Type B pancreatic cell (in vitro differentiated cells): ENCODE measurements around the gene COL13A1. TPM values are rescaled to one million over a fixed set of nuclear protein-coding genes. Genes with fewer than 3 reads are reported as not detected.

ENCODE experiments used
- DNase-seq: peaks from one replicate; pipeline ENCODE4 v3.0.0; 2021; ENCODE audit warnings: mixed read lengths; ENCODE audit not compliant: unreplicated experiment; ENCODE audit errors: extremely low spot score
- H3K27ac Mint-ChIP-seq: 2 replicates; pipeline ENCODE4 v1.8.0; 2021; ENCODE audit warnings: mild to moderate bottlenecking, mixed read lengths
- H3K27me3 Mint-ChIP-seq: 2 replicates; pipeline ENCODE4 v1.8.0; 2021; ENCODE audit warnings: mixed read lengths
- H3K36me3 Mint-ChIP-seq: 2 replicates; pipeline ENCODE4 v1.8.0; 2021; ENCODE audit warnings: mixed read lengths
- H3K4me1 Mint-ChIP-seq: one replicate; pipeline ENCODE4 v1.8.0; 2021; ENCODE audit warnings: mixed read lengths; ENCODE audit not compliant: unreplicated experiment
- H3K4me3 Mint-ChIP-seq: 2 replicates; pipeline ENCODE4 v1.8.0; 2021; ENCODE audit warnings: mild to moderate bottlenecking, mixed read lengths
- H3K9me3 Mint-ChIP-seq: 2 replicates; pipeline ENCODE4 v1.8.0; 2021; ENCODE audit warnings: mixed read lengths
- total RNA-seq: library from RNA; stranded (reverse); gene quantifications from 2 replicates; pipeline ENCODE4 v1.2.1, GENCODE V29; 2021; ENCODE audit warnings: low replicate concordance
- TF ChIP-seq, protein P1 (sequence below): fragments of 200-600 bp; sonication (generic); conservative IDR thresholded peaks from 2 replicates; pipeline ENCODE4 v1.5.0; 2021; ENCODE audit warnings: antibody characterized with exemption, mild to moderate bottlenecking

Gene COL13A1
- total RNA-seq, 1 donor from 2014 or later, result 18.6 TPM

DNA sequence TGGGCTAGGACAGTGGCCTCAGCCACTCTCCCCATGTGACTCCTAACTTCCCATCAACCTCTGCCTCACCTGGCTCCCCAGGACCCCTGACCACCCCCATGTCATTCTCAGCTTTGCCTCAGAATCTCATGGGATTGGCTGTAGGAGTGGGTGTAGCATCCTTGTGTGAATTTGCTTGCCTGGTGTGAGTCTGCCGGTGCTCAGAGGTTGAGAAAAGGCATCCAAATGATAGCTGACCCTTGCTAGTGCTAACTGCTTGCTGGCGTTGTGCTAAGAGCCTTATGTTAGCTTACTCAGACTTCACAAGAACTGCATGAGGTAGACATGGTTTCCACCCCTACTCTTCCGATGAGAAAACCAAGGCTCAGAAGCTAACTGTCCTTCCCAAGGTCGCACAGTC lies 74.2 kb downstream of the COL13A1 start:
- TF ChIP-seq, protein P1, sequence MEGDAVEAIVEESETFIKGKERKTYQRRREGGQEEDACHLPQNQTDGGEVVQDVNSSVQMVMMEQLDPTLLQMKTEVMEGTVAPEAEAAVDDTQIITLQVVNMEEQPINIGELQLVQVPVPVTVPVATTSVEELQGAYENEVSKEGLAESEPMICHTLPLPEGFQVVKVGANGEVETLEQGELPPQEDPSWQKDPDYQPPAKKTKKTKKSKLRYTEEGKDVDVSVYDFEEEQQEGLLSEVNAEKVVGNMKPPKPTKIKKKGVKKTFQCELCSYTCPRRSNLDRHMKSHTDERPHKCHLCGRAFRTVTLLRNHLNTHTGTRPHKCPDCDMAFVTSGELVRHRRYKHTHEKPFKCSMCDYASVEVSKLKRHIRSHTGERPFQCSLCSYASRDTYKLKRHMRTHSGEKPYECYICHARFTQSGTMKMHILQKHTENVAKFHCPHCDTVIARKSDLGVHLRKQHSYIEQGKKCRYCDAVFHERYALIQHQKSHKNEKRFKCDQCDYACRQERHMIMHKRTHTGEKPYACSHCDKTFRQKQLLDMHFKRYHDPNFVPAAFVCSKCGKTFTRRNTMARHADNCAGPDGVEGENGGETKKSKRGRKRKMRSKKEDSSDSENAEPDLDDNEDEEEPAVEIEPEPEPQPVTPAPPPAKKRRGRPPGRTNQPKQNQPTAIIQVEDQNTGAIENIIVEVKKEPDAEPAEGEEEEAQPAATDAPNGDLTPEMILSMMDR, result no peak
- Mint-ChIP-seq H3K27me3 (peaks cover 16% of the 10 kb centered on the region), H3K36me3 (no peaks in the 10 kb centered on the region), H3K4me3 (no peak overlapping the region), H3K9me3 (no peaks in the 10 kb centered on the region), H3K4me1 (peaks cover 31% of the 10 kb centered on the region), H3K27ac (no peak overlapping the region)
- no peak for DNase-seq

DNA sequence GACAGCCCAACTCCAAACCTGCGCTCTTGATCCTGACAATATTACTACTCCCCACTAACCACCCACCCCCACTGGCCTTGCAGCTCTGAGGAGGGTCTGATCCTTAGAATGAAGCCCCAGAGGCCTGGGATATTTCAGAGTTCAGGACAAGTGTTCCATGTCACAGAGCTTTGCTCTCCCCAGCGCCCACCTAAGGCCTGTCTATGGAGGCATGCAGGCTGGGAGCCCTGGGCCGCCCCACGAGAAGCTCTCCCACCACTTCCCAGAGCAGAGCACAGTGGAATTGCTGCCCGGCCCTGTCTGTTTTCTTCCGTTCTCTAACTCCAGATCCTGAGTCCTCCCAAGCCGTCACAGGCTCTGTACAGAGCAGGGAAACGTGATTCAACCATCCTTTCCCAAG lies 74.6 kb downstream of the COL13A1 start:
- TF ChIP-seq, protein P1, result no peak

DNA sequence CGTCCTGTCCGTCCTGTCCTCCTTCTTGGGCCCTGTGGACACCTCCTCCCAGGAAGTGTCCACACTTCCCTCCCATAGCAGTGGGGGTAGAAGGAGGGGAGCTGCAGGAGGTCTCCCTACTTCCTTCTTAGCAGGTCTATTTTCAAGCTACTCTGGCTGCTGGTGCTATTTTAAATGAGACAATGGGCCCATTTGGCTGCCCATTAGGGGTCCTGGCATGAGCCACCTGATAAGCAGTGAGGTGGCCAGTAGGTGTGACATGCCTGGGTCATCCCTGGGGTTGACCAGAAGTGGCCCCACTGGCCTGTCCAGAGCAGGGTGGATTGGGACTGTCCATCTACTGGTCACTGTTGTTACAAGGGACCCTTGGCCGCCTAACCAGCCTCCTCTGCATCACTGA lies 75.2 kb downstream of the COL13A1 start:
- Mint-ChIP-seq H3K27me3 (peaks cover 17% of the 10 kb centered on the region), H3K27ac (no peak overlapping the region), H3K9me3 (no peaks in the 10 kb centered on the region), H3K4me3 (no peak overlapping the region), H3K4me1 (peaks cover 40% of the 10 kb centered on the region), H3K36me3 (no peaks in the 10 kb centered on the region)
- TF ChIP-seq, protein P1, result no peak
- no peak for DNase-seq

More for the DNA sequence above, 74.6 kb downstream of the COL13A1 start:
- Mint-ChIP-seq H3K4me3 (no peak overlapping the region), H3K9me3 (no peaks in the 10 kb centered on the region), H3K4me1 (peaks cover 35% of the 10 kb centered on the region), H3K36me3 (no peaks in the 10 kb centered on the region), H3K27me3 (peaks cover 16% of the 10 kb centered on the region), H3K27ac (no peak overlapping the region)
- DNase-seq, result no peak

DNA sequence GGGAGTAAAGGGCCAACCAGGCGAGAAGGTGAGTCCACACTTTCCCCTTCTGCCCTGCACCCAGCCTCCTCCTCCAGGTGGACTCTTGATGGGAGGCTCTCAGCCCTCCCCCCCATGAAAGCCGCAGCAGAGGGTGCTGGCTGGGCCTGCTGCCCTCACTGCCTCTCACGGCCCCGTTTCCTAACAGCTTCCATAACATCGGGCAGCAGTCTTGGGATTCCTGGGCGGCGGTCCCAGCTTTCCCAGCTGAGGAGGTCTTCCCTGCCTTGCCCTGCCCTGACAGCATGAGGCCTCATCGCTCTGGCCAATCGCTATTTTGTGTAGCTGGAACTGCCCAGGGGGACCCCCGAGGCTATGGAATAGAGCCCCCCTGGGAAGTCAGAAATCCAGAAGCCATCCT lies 76.3 kb downstream of the COL13A1 start:
- TF ChIP-seq, protein P1, result no peak
- Mint-ChIP-seq H3K27ac (no peak overlapping the region), H3K4me3 (no peak overlapping the region), H3K36me3 (no peaks in the 10 kb centered on the region), H3K4me1 (peaks cover 39% of the 10 kb centered on the region), H3K9me3 (no peaks in the 10 kb centered on the region), H3K27me3 (peaks cover 13% of the 10 kb centered on the region)
- no peak for DNase-seq

DNA sequence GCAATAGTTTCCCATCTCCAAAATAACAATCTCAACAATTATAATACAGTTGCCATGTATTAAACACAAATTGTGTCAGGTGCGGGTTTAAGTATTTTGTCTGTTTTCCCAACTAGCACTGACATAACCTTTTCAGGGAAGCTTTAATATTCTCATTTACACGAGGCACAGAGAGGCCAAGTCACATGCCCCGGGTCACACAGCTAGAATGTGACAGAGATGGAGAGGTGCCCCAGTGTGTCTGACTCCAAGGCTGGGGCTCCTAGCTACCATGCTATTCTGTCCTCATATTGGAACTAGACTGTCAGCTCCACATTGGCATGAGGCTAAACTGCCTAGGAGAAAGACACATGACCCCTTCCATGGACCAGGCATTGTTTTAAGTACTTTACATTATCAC lies 77.2 kb downstream of the COL13A1 start:
- TF ChIP-seq, protein P1, result no peak

DNA sequence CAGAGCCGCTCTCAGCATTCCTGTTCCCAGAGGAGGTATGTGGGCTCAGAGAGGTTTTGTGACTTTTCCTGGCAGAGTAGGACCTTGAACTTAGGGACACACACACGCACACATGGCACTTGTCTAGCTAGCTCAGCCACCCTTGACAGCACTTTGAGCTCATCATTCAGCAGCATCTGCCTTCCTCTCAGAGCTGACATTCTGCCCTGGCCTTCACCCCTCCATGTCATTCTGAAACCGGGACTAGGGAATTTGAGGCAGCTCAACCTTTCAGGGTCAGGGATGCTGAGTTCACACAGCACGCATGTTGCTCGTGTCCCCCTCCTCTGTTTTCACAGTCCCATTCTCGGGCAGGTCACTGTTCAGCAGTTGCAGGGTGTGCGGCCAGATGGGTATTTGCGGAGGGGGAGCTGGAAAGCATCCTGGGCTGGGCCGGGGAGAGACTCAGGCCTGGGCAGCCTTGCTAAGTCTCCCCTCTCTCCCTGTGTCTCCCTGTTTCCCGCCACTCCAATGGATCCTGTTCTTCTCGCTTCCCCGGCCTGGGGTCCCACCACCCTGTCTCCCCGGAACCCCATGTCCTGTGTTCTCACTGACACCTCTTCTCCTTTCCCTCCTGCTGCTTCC lies 78.0 kb downstream of the COL13A1 start:
- H3K36me3 Mint-ChIP-seq, result no peaks in the 10 kb centered on the region
- H3K4me3 Mint-ChIP-seq, result no peak overlapping the region
- H3K27me3 Mint-ChIP-seq, result peaks cover 20% of the 10 kb centered on the region
- DNase-seq, result no peak
- peaks cover 36% of the 10 kb centered on the region for H3K4me1 Mint-ChIP-seq
- TF ChIP-seq, protein P1, result no peak
- no peak overlapping the region for H3K27ac Mint-ChIP-seq
- no peaks in the 10 kb centered on the region for H3K9me3 Mint-ChIP-seq

More for the DNA sequence above, 77.2 kb downstream of the COL13A1 start:
- no peak overlapping the region for H3K27ac Mint-ChIP-seq
- H3K27me3 Mint-ChIP-seq, result peaks cover 20% of the 10 kb centered on the region
- peak overlapping the region; percentile 1 for H3K4me3 Mint-ChIP-seq
- no peaks in the 10 kb centered on the region for H3K36me3 Mint-ChIP-seq
- H3K9me3 Mint-ChIP-seq, result no peaks in the 10 kb centered on the region
- no peak for DNase-seq
- peaks cover 36% of the 10 kb centered on the region for H3K4me1 Mint-ChIP-seq
